Natural killer cell (primary cell): ENCODE data around the gene TIAM1. TPM values are rescaled to one million over a fixed set of nuclear protein-coding genes. Genes with fewer than 3 reads are reported as not detected.

ENCODE experiments used
- ATAC-seq, 3 donors: fragments of 150-1000 bp in 2 of 3; fragments of 200-7000 bp in 1 of 3; cut with Tn5 transposase; 1 replicate in 1 of 3; 2 replicates in 2 of 3; pipeline ENCODE4 v1.10.0; 2021; ENCODE audit warnings: mild to moderate bottlenecking in 2 of 3, moderate library complexity in 2 of 3
- DNase-seq, 2 donors: peaks; one replicate each; pipeline versions ENCODE4 v3.0.0 to v3.0.0-alpha.2; 2013 to 2021; ENCODE audit warnings: mixed read lengths in 1 of 2
- H3K27ac ChIP-seq: one replicate; pipeline ENCODE4 v1.5.1; 2013; ENCODE audit warnings: mild to moderate bottlenecking, low read length
- H3K27me3 ChIP-seq: one replicate; pipeline ENCODE4 v1.6.1; 2013; ENCODE audit warnings: low read length; ENCODE audit not compliant: control insufficient read depth, insufficient read depth
- H3K36me3 ChIP-seq: one replicate; pipeline ENCODE4 v1.6.1; 2013; ENCODE audit warnings: low read length; ENCODE audit not compliant: control insufficient read depth, insufficient read depth
- H3K4me1 ChIP-seq: one replicate; pipeline ENCODE4 v1.6.1; 2013; ENCODE audit warnings: low read length; ENCODE audit not compliant: control insufficient read depth, insufficient read depth
- H3K4me3 ChIP-seq: one replicate; pipeline ENCODE4 v1.5.1; 2013; ENCODE audit warnings: low read length
- H3K9me3 ChIP-seq: one replicate; pipeline ENCODE4 v1.6.1; 2013; ENCODE audit warnings: low read length; ENCODE audit not compliant: control insufficient read depth, insufficient read depth
- H3K27ac Mint-ChIP-seq, 2 donors: one replicate each; pipeline ENCODE4 v1.8.0; 2022; ENCODE audit warnings: mild to moderate bottlenecking in 2 of 2, mixed read lengths in 2 of 2, moderate library complexity in 1 of 2
- H3K27me3 Mint-ChIP-seq, 2 donors: one replicate each; pipeline ENCODE4 v1.8.0; 2022; ENCODE audit warnings: low read depth in 2 of 2, mixed read lengths in 2 of 2
- H3K36me3 Mint-ChIP-seq: one replicate; pipeline ENCODE4 v1.8.0; 2022; ENCODE audit warnings: mixed read lengths
- H3K4me1 Mint-ChIP-seq, 2 donors: one replicate each; pipeline ENCODE4 v1.8.0; 2022; ENCODE audit warnings: mixed read lengths in 2 of 2
- H3K4me3 Mint-ChIP-seq: one replicate; pipeline ENCODE4 v1.8.0; 2022; ENCODE audit warnings: mild to moderate bottlenecking, moderate library complexity, mixed read lengths
- H3K9me3 Mint-ChIP-seq, 2 donors: one replicate each; pipeline ENCODE4 v1.8.0; 2022; ENCODE audit warnings: mixed read lengths in 2 of 2
- WGBS: methylation state at CpG from one replicate; pipeline ENCODE4 v1.1.7; 2013; ENCODE audit warnings: missing lambda C conversion rate; ENCODE audit not compliant: insufficient coverage; 5-methylcytosine and 5-hydroxymethylcytosine counted together
- intact Hi-C: fragments of 100-400 bp; cut with micrococcal nuclease; formaldehyde crosslinking; loops from one replicate; pipeline ENCODE4 v1.14.2; 2022
- total RNA-seq, 4 donors: library from RNA; stranded (reverse); fragments of 120-200 nt in 1 of 4; gene quantifications; one replicate each; pipeline versions ENCODE4 v1.2.3 to v1.2.4, GENCODE V29; 2013 to 2022
- TF ChIP-seq, protein P1 (sequence below): fragments of 200-600 bp; IDR thresholded peaks from one replicate; pipeline ENCODE4 v1.8.0; 2022; ENCODE audit warnings: antibody characterized with exemption

TIAM1 gene
- total RNA-seq, 3 donors from 2014 or later (not counting 1 experiment from before 2014, with no cell fraction given), result 19.1 to 32.3 (median 19.4) TPM

DNA sequence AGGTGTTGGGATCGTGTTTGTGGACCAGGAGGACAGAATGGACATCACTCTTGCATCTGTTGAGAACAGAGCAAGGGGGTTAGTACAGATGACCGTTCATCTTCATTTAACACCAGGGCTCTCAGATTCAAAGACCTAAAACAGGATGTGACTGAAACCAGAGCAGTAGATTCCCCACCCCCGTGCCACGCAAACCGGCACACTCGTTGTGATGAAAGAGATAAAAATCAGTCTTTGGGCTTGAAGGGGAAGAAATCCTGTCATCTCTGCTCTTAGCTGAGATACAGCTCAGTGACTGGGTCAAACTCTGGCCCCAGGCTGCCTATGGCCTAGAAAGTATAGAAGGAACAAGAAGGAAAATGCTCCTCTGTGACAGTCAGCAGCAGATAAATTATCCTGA is 159.6 kb downstream of the TIAM1 start:
- Mint-ChIP-seq H3K4me1 (no peaks in the 10 kb centered on the region), H3K36me3 (no peaks in the 10 kb centered on the region), H3K9me3 (no peaks in the 10 kb centered on the region), H3K27me3 (no peaks in the 10 kb centered on the region), H3K4me3 (no peak overlapping the region), H3K27ac (no peak overlapping the region)
- DNase-seq, result peak in 1 of 2 donors; percentile 81
- no peak overlapping the region for H3K27ac ChIP-seq
- peaks cover 5% of the 10 kb centered on the region for H3K4me1 ChIP-seq
- intact Hi-C loops, result no loop called here
- H3K36me3 ChIP-seq, result no peaks in the 10 kb centered on the region
- WGBS, result 32% methylated on average over 6 of the region's 6 CpGs
- H3K9me3 ChIP-seq, result no peaks in the 10 kb centered on the region
- TF ChIP-seq, protein P1, sequence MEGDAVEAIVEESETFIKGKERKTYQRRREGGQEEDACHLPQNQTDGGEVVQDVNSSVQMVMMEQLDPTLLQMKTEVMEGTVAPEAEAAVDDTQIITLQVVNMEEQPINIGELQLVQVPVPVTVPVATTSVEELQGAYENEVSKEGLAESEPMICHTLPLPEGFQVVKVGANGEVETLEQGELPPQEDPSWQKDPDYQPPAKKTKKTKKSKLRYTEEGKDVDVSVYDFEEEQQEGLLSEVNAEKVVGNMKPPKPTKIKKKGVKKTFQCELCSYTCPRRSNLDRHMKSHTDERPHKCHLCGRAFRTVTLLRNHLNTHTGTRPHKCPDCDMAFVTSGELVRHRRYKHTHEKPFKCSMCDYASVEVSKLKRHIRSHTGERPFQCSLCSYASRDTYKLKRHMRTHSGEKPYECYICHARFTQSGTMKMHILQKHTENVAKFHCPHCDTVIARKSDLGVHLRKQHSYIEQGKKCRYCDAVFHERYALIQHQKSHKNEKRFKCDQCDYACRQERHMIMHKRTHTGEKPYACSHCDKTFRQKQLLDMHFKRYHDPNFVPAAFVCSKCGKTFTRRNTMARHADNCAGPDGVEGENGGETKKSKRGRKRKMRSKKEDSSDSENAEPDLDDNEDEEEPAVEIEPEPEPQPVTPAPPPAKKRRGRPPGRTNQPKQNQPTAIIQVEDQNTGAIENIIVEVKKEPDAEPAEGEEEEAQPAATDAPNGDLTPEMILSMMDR, result no peak
- H3K4me3 ChIP-seq, result no peak overlapping the region
- peak in 1 of 3 donors; percentile 9 for ATAC-seq
- H3K27me3 ChIP-seq, result no peaks in the 10 kb centered on the region

DNA sequence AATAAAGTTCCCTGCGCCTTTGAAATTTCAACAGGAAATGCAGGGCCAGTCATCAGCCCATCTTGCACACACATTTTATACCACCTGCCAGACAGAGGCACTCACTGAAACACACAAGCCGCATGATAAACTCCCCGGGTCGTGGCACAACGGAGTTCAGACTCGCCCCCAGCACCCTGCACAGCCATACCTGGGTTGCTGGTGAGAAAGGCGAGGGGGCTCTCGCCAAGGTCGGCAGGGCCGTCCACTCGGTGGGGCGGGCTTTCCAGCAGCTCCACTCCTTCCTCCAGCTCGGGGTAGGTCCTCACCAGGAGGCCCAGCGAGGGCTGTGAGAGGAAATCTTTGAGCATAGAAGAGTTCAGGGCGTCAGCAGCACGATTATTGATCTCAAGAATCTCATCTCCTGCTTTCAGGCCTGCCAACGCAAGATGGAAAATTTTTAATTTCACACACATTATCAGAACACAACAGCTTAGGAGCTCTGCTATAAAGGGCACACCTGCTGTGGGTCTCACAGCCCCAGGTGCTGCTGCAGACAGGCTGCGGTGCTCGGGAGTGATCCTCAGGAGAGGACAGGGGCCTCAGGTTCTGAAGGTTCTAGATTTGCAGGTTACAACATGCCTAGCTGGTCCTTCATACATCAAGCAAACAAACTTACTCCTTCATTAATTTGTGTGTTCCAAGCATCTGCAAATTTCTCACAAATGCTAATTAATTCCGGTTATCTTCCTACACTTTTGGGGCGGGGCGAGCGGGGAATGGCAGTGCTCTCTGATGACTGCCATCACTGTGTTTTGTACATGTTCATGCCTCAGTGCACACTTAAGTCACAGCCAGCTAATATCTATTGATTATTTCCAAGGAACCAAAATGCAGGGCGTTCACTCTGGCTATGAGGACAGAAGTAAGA is 161.6 kb downstream of the TIAM1 start:
- Mint-ChIP-seq H3K27ac (no peak overlapping the region), H3K36me3 (no peaks in the 10 kb centered on the region), H3K27me3 (no peaks in the 10 kb centered on the region), H3K4me3 (peak overlapping the region; percentile 35), H3K4me1 (no peaks in the 10 kb centered on the region), H3K9me3 (no peaks in the 10 kb centered on the region)
- DNase-seq (peak in 1 of 2 donors; percentile 77), ATAC-seq (peak in 1 of 3 donors; percentile 50)
- TF ChIP-seq, protein P1, result no peak
- no peaks in the 10 kb centered on the region for H3K36me3 ChIP-seq
- no peaks in the 10 kb centered on the region for H3K9me3 ChIP-seq
- no peak overlapping the region for H3K4me3 ChIP-seq
- H3K27ac ChIP-seq, result no peak overlapping the region
- intact Hi-C loops, result no loop called here
- 70% methylated on average over 24 of the region's 24 CpGs for WGBS
- no peaks in the 10 kb centered on the region for H3K27me3 ChIP-seq
- H3K4me1 ChIP-seq, result peaks cover 5% of the 10 kb centered on the region

DNA sequence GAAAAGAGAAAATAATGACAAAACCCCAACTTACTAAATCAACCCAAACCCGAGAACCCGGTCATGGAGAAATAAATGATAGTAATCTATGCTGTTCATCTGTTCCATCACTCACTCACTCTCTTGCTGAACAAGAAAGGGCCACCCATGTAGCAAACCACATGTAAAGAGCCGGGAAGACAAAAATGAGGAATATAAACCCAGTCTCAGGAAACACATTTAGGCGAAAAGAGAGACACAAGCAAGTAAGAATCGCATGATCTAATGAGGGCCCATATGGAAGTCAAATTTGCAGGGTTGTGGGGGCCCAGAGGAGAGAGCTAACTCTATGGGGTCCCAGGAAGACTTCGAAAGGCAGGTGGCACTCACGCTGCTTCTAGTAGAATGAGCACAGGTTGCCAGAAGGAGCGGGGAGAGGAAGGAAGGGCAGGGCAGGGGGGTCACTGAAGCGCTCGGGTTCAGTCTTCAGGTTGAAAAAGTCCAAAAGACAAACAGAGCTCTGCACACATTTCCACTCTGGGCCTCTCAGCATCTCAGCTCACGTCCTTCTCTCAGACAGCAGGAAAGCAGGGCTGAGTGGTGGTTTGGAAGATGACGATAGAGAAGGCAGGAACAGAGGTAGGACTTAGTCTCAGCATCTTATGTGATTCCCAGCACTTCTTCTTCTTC is 162.8 kb downstream of the TIAM1 start:
- no peak overlapping the region for H3K4me3 Mint-ChIP-seq
- Histone ChIP-seq H3K27me3 (no peaks in the 10 kb centered on the region), H3K27ac (no peak overlapping the region), H3K36me3 (no peaks in the 10 kb centered on the region), H3K4me3 (no peak overlapping the region), H3K9me3 (no peaks in the 10 kb centered on the region), H3K4me1 (peaks cover 5% of the 10 kb centered on the region)
- DNase-seq, result peak in 1 of 2 donors; percentile 74
- no peak for ATAC-seq
- no peaks in the 10 kb centered on the region for H3K36me3 Mint-ChIP-seq
- WGBS, result 73% methylated on average over 8 of the region's 12 CpGs
- H3K4me1 Mint-ChIP-seq, result no peaks in the 10 kb centered on the region
- TF ChIP-seq, protein P1, result no peak
- H3K27ac Mint-ChIP-seq, result no peak overlapping the region
- H3K9me3 Mint-ChIP-seq, result no peaks in the 10 kb centered on the region
- H3K27me3 Mint-ChIP-seq, result no peaks in the 10 kb centered on the region
- intact Hi-C loops, result no loop called here
